HepG2 (cell line): Measurements from ENCODE around the gene TNFAIP8L3. TPM values are rescaled to one million over a fixed set of nuclear protein-coding genes. Genes with fewer than 3 reads are reported as not detected.

Experiments
- FOXO1 ChIP-seq: sonication (generic); formaldehyde crosslinking; IDR thresholded peaks from 2 replicates; pipeline ENCODE4 v1.4.0; 2020; ENCODE audit warnings: missing genetic modification reagents
- KLF11 ChIP-seq: IDR thresholded peaks from 2 replicates; pipeline ENCODE4 v1.6.1; 2016; ENCODE audit warnings: missing compliant biosample characterization
- MEIS1 ChIP-seq: sonication (generic); formaldehyde crosslinking; IDR thresholded peaks from 2 replicates; pipeline ENCODE4 v1.9.0; 2021; ENCODE audit warnings: mild to moderate bottlenecking, missing genetic modification reagents, moderate library complexity, borderline replicate concordance
- SAFB2 ChIP-seq: sonication (generic); formaldehyde crosslinking; IDR thresholded peaks from 2 replicates; pipeline ENCODE4 v1.5.1; 2020; ENCODE audit warnings: missing genetic modification reagents, low read depth, mild to moderate bottlenecking, borderline replicate concordance
- SRSF1 ChIP-seq: fragments of 200-400 bp; formaldehyde crosslinking; optimal IDR thresholded peaks from 2 replicates; pipeline ENCODE3; 2017; ENCODE audit warnings: mild to moderate bottlenecking, low read depth, low read length, moderate library complexity
- ZBTB21 ChIP-seq: sonication (generic); formaldehyde crosslinking; IDR thresholded peaks from 2 replicates; pipeline ENCODE4 v1.4.0; 2020; ENCODE audit warnings: missing genetic modification reagents
- ZNF101 ChIP-seq: sonication (generic); formaldehyde crosslinking; IDR thresholded peaks from 2 replicates; pipeline ENCODE4 v1.4.0; 2020; ENCODE audit warnings: mild to moderate bottlenecking, low read depth, missing genetic modification reagents, borderline replicate concordance
- ZNF451 ChIP-seq: sonication (generic); formaldehyde crosslinking; IDR thresholded peaks from 2 replicates; pipeline ENCODE4 v1.5.0; 2020; ENCODE audit warnings: mild to moderate bottlenecking, missing genetic modification reagents
- ZNF598 ChIP-seq: sonication (generic); formaldehyde crosslinking; IDR thresholded peaks from 2 replicates; pipeline ENCODE4 v1.5.1; 2020; ENCODE audit warnings: mild to moderate bottlenecking, missing genetic modification reagents, borderline replicate concordance
- ZNF773 ChIP-seq: sonication (generic); formaldehyde crosslinking; IDR thresholded peaks from 2 replicates; pipeline ENCODE4 v1.4.0; 2020; ENCODE audit warnings: missing genetic modification reagents, borderline replicate concordance
- polyA plus RNA-seq, 8 experiments: library from polyadenylated mRNA; depleted of rRNA in 3 of 8; stranded (reverse) in 7 of 8; unstranded in 1 of 8; fragments of >200 nt; fragmentation: Illumina TruSeq in 4 of 8; extraction: Trizol in 4 of 8; gene quantifications; 2 replicates each; pipeline versions ENCODE4 v1.2.1 to v1.2.3, GENCODE V29; 2011 to 2016; ENCODE audit warnings: low read depth in 4 of 8, missing spikeins in 1 of 8, mixed read lengths in 1 of 8; ENCODE audit not compliant: insufficient read depth in 1 of 8
- total RNA-seq, 5 experiments: library from RNA; depleted of rRNA; stranded (reverse); fragments of >200 nt; fragmentation: Illumina TruSeq; extraction: Trizol; gene quantifications; 2 replicates each; pipeline ENCODE4 v1.2.3, GENCODE V29; 2016; ENCODE audit warnings: low read depth in 1 of 5
- TF ChIP-seq, protein P1 (sequence below): sonication (generic); formaldehyde crosslinking; IDR thresholded peaks from 2 replicates; pipeline ENCODE4 v1.4.0; 2020; ENCODE audit warnings: missing genetic modification reagents, mild to moderate bottlenecking, borderline replicate concordance
- TF ChIP-seq, protein P2 (sequence below): sonication (generic); formaldehyde crosslinking; IDR thresholded peaks from 2 replicates; pipeline ENCODE4 v1.4.0; 2020; ENCODE audit warnings: missing genetic modification reagents
- TF ChIP-seq, protein P3 (sequence below): sonication (generic); formaldehyde crosslinking; conservative IDR thresholded peaks from 2 replicates; pipeline ENCODE4 v1.8.0; 2022; ENCODE audit warnings: missing genetic modification reagents
- TF ChIP-seq, protein P4 (sequence below): sonication (generic); formaldehyde crosslinking; IDR thresholded peaks from 2 replicates; pipeline ENCODE4 v1.4.0; 2020; ENCODE audit warnings: missing genetic modification reagents, mild to moderate bottlenecking, borderline replicate concordance

TNFAIP8L3 gene
- total and polyA plus RNA-seq, 2 of the 13 experiments (the other 11 are each of a cell fraction or from before 2014, with no cell fraction given), result 0.15 to 4.0 TPM

- TF ChIP-seq, protein P1, sequence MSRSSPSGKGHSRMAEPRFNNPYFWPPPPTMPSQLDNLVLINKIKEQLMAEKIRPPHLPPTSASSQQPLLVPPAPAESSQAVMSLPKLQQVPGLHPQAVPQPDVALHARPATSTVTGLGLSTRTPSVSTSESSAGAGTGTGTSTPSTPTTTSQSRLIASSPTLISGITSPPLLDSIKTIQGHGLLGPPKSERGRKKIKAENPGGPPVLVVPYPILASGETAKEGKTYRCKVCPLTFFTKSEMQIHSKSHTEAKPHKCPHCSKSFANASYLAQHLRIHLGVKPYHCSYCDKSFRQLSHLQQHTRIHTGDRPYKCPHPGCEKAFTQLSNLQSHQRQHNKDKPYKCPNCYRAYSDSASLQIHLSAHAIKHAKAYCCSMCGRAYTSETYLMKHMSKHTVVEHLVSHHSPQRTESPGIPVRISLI, result no peak
- TF ChIP-seq SAFB2 (no peak), ZNF598 (no peak), MEIS1 (no peak), FOXO1 (CRISPR knock-in tag) (no peak), ZBTB21 (CRISPR knock-in tag) (no peak), ZNF773 (no peak), ZNF451 (no peak), ZNF101 (CRISPR knock-in tag) (no peak), KLF11 (CRISPR knock-in tag) (no peak), SRSF1 (no peak)
- TF ChIP-seq, protein P2, sequence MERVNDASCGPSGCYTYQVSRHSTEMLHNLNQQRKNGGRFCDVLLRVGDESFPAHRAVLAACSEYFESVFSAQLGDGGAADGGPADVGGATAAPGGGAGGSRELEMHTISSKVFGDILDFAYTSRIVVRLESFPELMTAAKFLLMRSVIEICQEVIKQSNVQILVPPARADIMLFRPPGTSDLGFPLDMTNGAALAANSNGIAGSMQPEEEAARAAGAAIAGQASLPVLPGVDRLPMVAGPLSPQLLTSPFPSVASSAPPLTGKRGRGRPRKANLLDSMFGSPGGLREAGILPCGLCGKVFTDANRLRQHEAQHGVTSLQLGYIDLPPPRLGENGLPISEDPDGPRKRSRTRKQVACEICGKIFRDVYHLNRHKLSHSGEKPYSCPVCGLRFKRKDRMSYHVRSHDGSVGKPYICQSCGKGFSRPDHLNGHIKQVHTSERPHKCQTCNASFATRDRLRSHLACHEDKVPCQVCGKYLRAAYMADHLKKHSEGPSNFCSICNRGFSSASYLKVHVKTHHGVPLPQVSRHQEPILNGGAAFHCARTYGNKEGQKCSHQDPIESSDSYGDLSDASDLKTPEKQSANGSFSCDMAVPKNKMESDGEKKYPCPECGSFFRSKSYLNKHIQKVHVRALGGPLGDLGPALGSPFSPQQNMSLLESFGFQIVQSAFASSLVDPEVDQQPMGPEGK (CRISPR knock-in tag), result no peak
- TF ChIP-seq, protein P3, sequence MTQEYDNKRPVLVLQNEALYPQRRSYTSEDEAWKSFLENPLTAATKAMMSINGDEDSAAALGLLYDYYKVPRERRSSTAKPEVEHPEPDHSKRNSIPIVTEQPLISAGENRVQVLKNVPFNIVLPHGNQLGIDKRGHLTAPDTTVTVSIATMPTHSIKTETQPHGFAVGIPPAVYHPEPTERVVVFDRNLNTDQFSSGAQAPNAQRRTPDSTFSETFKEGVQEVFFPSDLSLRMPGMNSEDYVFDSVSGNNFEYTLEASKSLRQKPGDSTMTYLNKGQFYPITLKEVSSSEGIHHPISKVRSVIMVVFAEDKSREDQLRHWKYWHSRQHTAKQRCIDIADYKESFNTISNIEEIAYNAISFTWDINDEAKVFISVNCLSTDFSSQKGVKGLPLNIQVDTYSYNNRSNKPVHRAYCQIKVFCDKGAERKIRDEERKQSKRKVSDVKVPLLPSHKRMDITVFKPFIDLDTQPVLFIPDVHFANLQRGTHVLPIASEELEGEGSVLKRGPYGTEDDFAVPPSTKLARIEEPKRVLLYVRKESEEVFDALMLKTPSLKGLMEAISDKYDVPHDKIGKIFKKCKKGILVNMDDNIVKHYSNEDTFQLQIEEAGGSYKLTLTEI, result no peak
- TF ChIP-seq, protein P4, sequence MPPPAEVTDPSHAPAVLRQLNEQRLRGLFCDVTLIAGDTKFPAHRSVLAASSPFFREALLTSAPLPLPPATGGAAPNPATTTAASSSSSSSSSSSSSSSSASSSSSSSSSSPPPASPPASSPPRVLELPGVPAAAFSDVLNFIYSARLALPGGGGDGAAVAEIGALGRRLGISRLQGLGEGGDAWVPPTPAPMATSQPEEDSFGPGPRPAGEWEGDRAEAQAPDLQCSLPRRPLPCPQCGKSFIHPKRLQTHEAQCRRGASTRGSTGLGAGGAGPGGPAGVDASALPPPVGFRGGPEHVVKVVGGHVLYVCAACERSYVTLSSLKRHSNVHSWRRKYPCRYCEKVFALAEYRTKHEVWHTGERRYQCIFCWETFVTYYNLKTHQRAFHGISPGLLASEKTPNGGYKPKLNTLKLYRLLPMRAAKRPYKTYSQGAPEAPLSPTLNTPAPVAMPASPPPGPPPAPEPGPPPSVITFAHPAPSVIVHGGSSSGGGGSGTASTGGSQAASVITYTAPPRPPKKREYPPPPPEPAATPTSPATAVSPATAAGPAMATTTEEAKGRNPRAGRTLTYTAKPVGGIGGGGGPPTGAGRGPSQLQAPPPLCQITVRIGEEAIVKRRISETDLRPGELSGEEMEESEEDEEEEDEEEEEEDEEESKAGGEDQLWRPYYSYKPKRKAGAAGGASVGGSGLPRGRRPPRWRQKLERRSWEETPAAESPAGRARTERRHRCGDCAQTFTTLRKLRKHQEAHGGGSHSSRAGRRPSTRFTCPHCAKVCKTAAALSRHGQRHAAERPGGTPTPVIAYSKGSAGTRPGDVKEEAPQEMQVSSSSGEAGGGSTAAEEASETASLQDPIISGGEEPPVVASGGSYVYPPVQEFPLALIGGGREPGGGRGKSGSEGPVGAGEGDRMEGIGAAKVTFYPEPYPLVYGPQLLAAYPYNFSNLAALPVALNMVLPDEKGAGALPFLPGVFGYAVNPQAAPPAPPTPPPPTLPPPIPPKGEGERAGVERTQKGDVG (CRISPR knock-in tag), result no peak
Observed at GRCh38 chr15:51139091-51139490, 44.4 kb upstream of the TNFAIP8L3 start (continued).
